GM12892 (cell line): Measurements from ENCODE around the gene C1RL.

Experiments
- POLR2A ChIP-seq: IDR thresholded peaks from 2 replicates; pipeline ENCODE4 v1.6.1; 2011; ENCODE audit warnings: low read depth, low read length, control low read depth
- POLR2AphosphoS5 ChIP-seq: IDR thresholded peaks from 2 replicates; pipeline ENCODE4 v1.6.1; 2011; ENCODE audit warnings: low read depth, low read length, control low read depth

- TF ChIP-seq POLR2AphosphoS5 (no peak), POLR2A (no peak)
Measured at GRCh38 chr12:7110661-7111060, 1.6 kb upstream of the C1RL start.
